Measurements from ENCODE around the gene ZBTB4. TPM values are rescaled to one million over a fixed set of nuclear protein-coding genes. Genes with fewer than 3 reads are reported as not detected.
A peak's percentile ranks its signal among the peaks of the same experiment; 100 is the strongest.
"Not testable (repeated sequence)": the region's sequence is repeated elsewhere in the genome, so short reads cannot be mapped to it uniquely, and the experiment has no call there.

ZBTB4 gene
- total RNA-seq, 2 experiments from 2014 or later, result 3.5 to 3.9 TPM

DNA sequence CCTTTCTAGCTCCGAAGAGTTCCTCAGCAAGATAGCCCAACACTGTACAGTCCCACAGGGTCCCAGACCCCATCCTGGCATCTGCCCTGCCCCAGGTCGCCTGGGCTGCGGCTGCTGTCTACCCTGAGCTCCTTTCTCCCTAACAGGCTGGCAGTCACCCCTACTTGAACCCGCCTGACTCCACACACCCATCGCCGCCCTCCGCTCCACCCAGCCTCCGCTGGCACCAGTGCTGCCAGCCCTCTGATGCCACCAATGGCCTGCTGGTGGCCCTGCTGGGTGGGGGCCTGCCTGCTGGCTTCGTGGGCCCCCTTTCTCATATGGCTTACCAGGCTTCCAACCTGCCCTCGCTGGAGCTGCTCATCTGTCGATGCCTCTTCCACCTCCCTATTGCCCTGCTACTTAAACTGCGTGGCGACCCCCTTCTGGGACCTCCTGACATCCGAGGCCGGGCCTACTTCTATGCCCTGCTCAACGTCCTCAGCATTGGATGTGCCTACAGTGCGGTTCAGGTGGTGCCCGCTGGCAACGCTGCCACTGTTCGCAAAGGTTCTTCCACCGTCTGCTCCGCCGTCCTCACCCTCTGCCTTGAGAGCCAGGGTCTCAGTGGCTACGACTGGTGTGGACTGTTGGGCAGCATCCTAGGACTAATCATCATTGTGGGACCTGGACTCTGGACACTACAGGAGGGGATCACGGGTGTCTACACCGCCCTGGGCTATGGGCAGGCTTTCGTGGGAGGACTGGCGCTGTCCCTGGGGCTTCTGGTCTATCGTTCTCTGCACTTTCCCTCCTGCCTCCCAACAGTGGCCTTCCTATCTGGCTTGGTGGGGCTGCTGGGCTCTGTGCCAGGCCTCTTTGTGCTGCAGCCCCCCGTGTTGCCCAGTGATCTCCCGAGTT is 2.7 kb upstream of the ZBTB4 start:
- H3K27ac ChIP-seq (ENCODE audit: low read depth, low read length, poor library complexity, severe bottlenecking); BruUV-seq (replicated peaks): not testable (repeated sequence)

DNA sequence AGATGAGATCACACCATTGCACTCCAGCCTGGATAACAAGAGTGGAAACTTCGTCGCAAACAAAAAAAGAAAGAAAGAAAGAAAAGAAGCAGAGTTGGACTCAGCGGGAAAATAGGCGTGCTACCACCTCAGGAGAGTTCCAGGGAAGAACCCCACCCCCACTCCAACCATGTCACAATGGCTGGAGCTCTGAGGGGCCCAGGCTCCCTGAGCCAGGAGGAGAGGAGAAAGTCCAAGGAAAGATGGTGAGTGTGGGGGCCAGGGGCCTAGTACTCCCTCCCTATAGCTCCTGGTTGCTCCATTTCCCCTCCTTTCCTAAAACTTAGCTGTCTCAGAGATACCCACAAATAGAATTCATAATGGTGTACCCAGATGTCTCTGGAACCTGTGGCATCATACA is 1.8 kb upstream of the ZBTB4 start, which contains the start of gene SLC35G6:
Gene SLC35G6, plus strand, starts transcription at position 172 of the 400 bp plus-strand sequence. Its CDS starts 71 bp downstream, at position 243.
- POLR2A ChIA-PET; H3K9me2 ChIP-seq (ENCODE audit: insufficient read depth, low read length); H2AFZ ChIP-seq (ENCODE audit: low read length); DNase-seq (ENCODE audit: low spot score); H3K36me3 ChIP-seq (ENCODE audit: insufficient read depth, low read length); CTCF ChIA-PET (ENCODE audit: unreplicated experiment); BruUV-seq (replicated peaks); H3K4me3 ChIP-seq (ENCODE audit: low read depth, low read length, poor library complexity, severe bottlenecking); H3K27ac ChIP-seq (ENCODE audit: low read depth, low read length, poor library complexity, severe bottlenecking); H3K9me3 ChIP-seq (ENCODE audit: low read length); H4K20me1 ChIP-seq (ENCODE audit: insufficient read depth, low read length): not testable (repeated sequence)
- Histone ChIP-seq H3K4me2 (ENCODE audit: low read length) (peak within 1 kb of the TSS; percentile 76; the same call in 1 of the 2 replicates), H3K79me2 (ENCODE audit: insufficient read depth, low read depth, low read length) (peaks cover 15% of the 10 kb centered on the region), H3K4me1 (ENCODE audit: insufficient read depth, low read length, poor library complexity, severe bottlenecking) (peaks cover 20% of the 10 kb centered on the region)
- intact Hi-C loops (cut with micrococcal nuclease; ENCODE audit: unreplicated experiment), result loop anchor here (5.0 kb wide), 3 partner anchors 229 to 361 kb away; partner anchors contain the start of genes CTDNEP1, ELP5 and PHF23

More for the DNA sequence above, 2.7 kb upstream of the ZBTB4 start:
- peaks cover 28% of the 10 kb centered on the region for H3K4me1 ChIP-seq (ENCODE audit: insufficient read depth, low read length, poor library complexity, severe bottlenecking)
- H4K20me1 ChIP-seq (ENCODE audit: insufficient read depth, low read length), result peaks cover 12% of the 10 kb centered on the region
- H3K36me3 ChIP-seq (ENCODE audit: insufficient read depth, low read length), result peaks cover 14% of the 10 kb centered on the region; the same call in 1 of the 2 replicates
- H3K9me2 ChIP-seq (ENCODE audit: insufficient read depth, low read length); H3K4me2 ChIP-seq (ENCODE audit: low read length); H3K4me3 ChIP-seq (ENCODE audit: low read depth, low read length, poor library complexity, severe bottlenecking); DNase-seq (ENCODE audit: low spot score); H2AFZ ChIP-seq (ENCODE audit: low read length); H3K9me3 ChIP-seq (ENCODE audit: low read length); POLR2A ChIA-PET: not testable (repeated sequence)
- intact Hi-C loops (cut with micrococcal nuclease; ENCODE audit: unreplicated experiment), result loop anchor here (5.0 kb wide), 3 partner anchors 230 to 360 kb away; partner anchors contain the start of genes CTDNEP1, ELP5 and PHF23
- CTCF ChIA-PET (ENCODE audit: unreplicated experiment), result interaction anchor here (0.6 kb wide), 1 partner anchor 78 kb away, joined by 3 read pairs; no protein-coding TSS in a partner anchor
- H3K79me2 ChIP-seq (ENCODE audit: insufficient read depth, low read depth, low read length), result peaks cover 24% of the 10 kb centered on the region

- intact Hi-C loops (cut with micrococcal nuclease; ENCODE audit: unreplicated experiment), result loop anchor here (5.0 kb wide), 3 partner anchors 228 to 362 kb away; partner anchors contain the start of genes CTDNEP1, ELP5 and PHF23
- no peaks in the 10 kb centered on the region for H3K36me3 ChIP-seq (ENCODE audit: insufficient read depth, low read length)
- H3K4me2 ChIP-seq (ENCODE audit: low read length), result peak overlapping the region; percentile 76
- no peaks in the 10 kb centered on the region for H3K9me2 ChIP-seq (ENCODE audit: insufficient read depth, low read length)
- no peak overlapping the region for H3K27ac ChIP-seq (ENCODE audit: low read depth, low read length, poor library complexity, severe bottlenecking)
- no TSS peak for BruUV-seq (replicated peaks)
- H4K20me1 ChIP-seq (ENCODE audit: insufficient read depth, low read length), result no peaks in the 10 kb centered on the region
- TF ChIP-seq, protein P1, sequence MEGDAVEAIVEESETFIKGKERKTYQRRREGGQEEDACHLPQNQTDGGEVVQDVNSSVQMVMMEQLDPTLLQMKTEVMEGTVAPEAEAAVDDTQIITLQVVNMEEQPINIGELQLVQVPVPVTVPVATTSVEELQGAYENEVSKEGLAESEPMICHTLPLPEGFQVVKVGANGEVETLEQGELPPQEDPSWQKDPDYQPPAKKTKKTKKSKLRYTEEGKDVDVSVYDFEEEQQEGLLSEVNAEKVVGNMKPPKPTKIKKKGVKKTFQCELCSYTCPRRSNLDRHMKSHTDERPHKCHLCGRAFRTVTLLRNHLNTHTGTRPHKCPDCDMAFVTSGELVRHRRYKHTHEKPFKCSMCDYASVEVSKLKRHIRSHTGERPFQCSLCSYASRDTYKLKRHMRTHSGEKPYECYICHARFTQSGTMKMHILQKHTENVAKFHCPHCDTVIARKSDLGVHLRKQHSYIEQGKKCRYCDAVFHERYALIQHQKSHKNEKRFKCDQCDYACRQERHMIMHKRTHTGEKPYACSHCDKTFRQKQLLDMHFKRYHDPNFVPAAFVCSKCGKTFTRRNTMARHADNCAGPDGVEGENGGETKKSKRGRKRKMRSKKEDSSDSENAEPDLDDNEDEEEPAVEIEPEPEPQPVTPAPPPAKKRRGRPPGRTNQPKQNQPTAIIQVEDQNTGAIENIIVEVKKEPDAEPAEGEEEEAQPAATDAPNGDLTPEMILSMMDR (conservative IDR thresholded peaks at IDR 0.05; ENCODE audit: low read length), result no peak
- TF ChIP-seq EZH2phosphoT487 (IDR thresholded peaks at IDR 0.05; ENCODE audit: borderline replicate concordance, low read depth, low read length), result no peak
- H3K9me3 ChIP-seq (ENCODE audit: low read length), result no peaks in the 10 kb centered on the region
- H3K4me1 ChIP-seq (ENCODE audit: insufficient read depth, low read length, poor library complexity, severe bottlenecking), result peaks cover 17% of the 10 kb centered on the region
- peak overlapping the region; percentile 72 for H3K4me3 ChIP-seq (ENCODE audit: low read depth, low read length, poor library complexity, severe bottlenecking)
- CTCF ChIA-PET (ENCODE audit: unreplicated experiment), result no interaction called here
- peak overlapping the region; percentile 56; the same call in 1 of the 2 replicates for H2AFZ ChIP-seq (ENCODE audit: low read length)
- DNase-seq (ENCODE audit: low spot score), result no peak
- peaks cover 3% of the 10 kb centered on the region for H3K79me2 ChIP-seq (ENCODE audit: insufficient read depth, low read depth, low read length)
- POLR2A ChIA-PET, result interaction anchor here (0.6 kb wide), 1 partner anchor 263 kb away, joined by 3 read pairs; no protein-coding TSS in a partner anchor
These were observed 606 bp upstream of the ZBTB4 start for GRCh38 chr17:7480089-7480384.
